RWPE2 (cell line): ENCODE results near the gene ZNF853.
"Not testable (repeated sequence)": the region's sequence is repeated elsewhere in the genome, so short reads cannot be mapped to it uniquely, and the experiment has no call there.

Experiments used
- ATAC-seq: fragments of 200-7000 bp; cut with Tn5 transposase; 3 replicates; pipeline ENCODE4 v1.9.1; 2021; ENCODE audit warnings: low read depth
- DNase-seq: peaks from one replicate; pipeline ENCODE4 v3.0.0-alpha.2; 2020; ENCODE audit warnings: low spot score
- H3K27ac ChIP-seq: fragments of 450-650 bp; 2 replicates; pipeline ENCODE4 v1.5.1; 2017; ENCODE audit warnings: mild to moderate bottlenecking; ENCODE audit not compliant: poor library complexity, severe bottlenecking
- H3K27me3 ChIP-seq: fragments of 250-450 bp; sonication (Bioruptor Pico); 2 replicates; pipeline ENCODE4 v1.5.1; 2021; ENCODE audit warnings: mild to moderate bottlenecking, moderate library complexity; ENCODE audit not compliant: insufficient read depth, poor library complexity, severe bottlenecking
- H3K36me3 ChIP-seq: fragments of 250-450 bp; sonication (Bioruptor Pico); 2 replicates; pipeline ENCODE4 v1.5.1; 2020; ENCODE audit warnings: low read depth, mild to moderate bottlenecking, moderate library complexity
- H3K4me1 ChIP-seq: fragments of 250-450 bp; sonication (Bioruptor Pico); 2 replicates; pipeline ENCODE4 v1.5.1; 2021; ENCODE audit warnings: mild to moderate bottlenecking, moderate library complexity; ENCODE audit not compliant: insufficient read depth, poor library complexity, severe bottlenecking
- H3K4me3 ChIP-seq: fragments of 250-450 bp; sonication (Bioruptor Pico); 2 replicates; pipeline ENCODE4 v1.5.1; 2021; ENCODE audit warnings: mild to moderate bottlenecking, moderate library complexity; ENCODE audit not compliant: severe bottlenecking
- H3K9me3 ChIP-seq: fragments of 250-450 bp; sonication (Bioruptor Pico); 2 replicates; pipeline ENCODE4 v1.5.1; 2021; ENCODE audit warnings: mild to moderate bottlenecking, moderate library complexity; ENCODE audit not compliant: severe bottlenecking
- TF ChIP-seq, protein P1 (sequence below): fragments of 450-650 bp; IDR thresholded peaks from one replicate; pipeline ENCODE4 v1.5.1; 2017; ENCODE audit warnings: mild to moderate bottlenecking, moderate library complexity; ENCODE audit not compliant: poor library complexity, severe bottlenecking

ZNF853 gene

GRCh38 chr7:6624246-6624611 is 8.8 kb downstream of the ZNF853 start:
- peaks cover 1% of the 10 kb centered on the region for H3K9me3 ChIP-seq
- H3K27me3 ChIP-seq = no peaks in the 10 kb centered on the region
- DNase-seq (no peak), ATAC-seq (no peak)
- H3K27ac ChIP-seq = no peak overlapping the region
- TF ChIP-seq, protein P1, sequence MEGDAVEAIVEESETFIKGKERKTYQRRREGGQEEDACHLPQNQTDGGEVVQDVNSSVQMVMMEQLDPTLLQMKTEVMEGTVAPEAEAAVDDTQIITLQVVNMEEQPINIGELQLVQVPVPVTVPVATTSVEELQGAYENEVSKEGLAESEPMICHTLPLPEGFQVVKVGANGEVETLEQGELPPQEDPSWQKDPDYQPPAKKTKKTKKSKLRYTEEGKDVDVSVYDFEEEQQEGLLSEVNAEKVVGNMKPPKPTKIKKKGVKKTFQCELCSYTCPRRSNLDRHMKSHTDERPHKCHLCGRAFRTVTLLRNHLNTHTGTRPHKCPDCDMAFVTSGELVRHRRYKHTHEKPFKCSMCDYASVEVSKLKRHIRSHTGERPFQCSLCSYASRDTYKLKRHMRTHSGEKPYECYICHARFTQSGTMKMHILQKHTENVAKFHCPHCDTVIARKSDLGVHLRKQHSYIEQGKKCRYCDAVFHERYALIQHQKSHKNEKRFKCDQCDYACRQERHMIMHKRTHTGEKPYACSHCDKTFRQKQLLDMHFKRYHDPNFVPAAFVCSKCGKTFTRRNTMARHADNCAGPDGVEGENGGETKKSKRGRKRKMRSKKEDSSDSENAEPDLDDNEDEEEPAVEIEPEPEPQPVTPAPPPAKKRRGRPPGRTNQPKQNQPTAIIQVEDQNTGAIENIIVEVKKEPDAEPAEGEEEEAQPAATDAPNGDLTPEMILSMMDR = no peak
- no peak overlapping the region for H3K4me3 ChIP-seq
- no peaks in the 10 kb centered on the region for H3K36me3 ChIP-seq
- no peaks in the 10 kb centered on the region for H3K4me1 ChIP-seq

- DNase-seq (no peak), ATAC-seq (peak; percentile 64)
- no peak overlapping the region for H3K4me3 ChIP-seq
- H3K4me1 ChIP-seq = no peaks in the 10 kb centered on the region
- H3K9me3 ChIP-seq = peaks cover 1% of the 10 kb centered on the region
- H3K27me3 ChIP-seq = no peaks in the 10 kb centered on the region
- H3K27ac ChIP-seq = no peak overlapping the region
- no peaks in the 10 kb centered on the region for H3K36me3 ChIP-seq
- TF ChIP-seq, protein P1 = no peak
Measured at GRCh38 chr7:6628045-6628444, 12.6 kb downstream of the ZNF853 start.

GRCh38 chr7:6630007-6630849 is 14.8 kb downstream of the ZNF853 start:
- Histone ChIP-seq H3K27me3 (no peaks in the 10 kb centered on the region), H3K36me3 (no peaks in the 10 kb centered on the region), H3K4me3 (no peak overlapping the region), H3K4me1 (no peaks in the 10 kb centered on the region), H3K27ac (no peak overlapping the region), H3K9me3 (peaks cover 1% of the 10 kb centered on the region)
- DNase-seq (no peak), ATAC-seq (no peak)
- TF ChIP-seq, protein P1 = no peak

DNA sequence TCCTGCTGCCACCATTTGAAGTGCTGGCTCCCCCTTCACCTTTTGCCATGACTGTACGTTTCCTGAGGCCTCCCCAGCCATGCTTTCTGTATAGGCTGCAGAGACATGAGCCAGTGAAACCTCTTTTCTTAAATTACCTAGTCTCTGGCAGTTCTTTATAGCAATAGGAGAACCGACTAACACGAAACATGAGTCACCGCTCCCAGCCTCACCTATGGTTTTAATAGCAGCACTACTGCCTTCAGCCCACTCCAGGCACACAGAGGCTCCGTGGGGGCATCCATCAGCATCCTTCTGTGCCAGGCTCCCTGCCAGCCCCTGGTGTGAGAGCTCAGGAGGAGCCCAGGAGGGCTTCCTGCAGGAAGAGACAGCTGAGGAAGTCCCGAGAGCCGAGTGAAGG is 16.2 kb downstream of the ZNF853 start:
- DNase-seq (peak; percentile 43), ATAC-seq (peak; percentile 60; the same call in 2 of the 3 replicates)
- H3K27ac ChIP-seq = no peak overlapping the region
- H3K4me3 ChIP-seq = no peak overlapping the region
- H3K9me3 ChIP-seq = peaks cover 1% of the 10 kb centered on the region
- H3K36me3 ChIP-seq = no peaks in the 10 kb centered on the region
- H3K4me1 ChIP-seq = no peaks in the 10 kb centered on the region
- H3K27me3 ChIP-seq = no peaks in the 10 kb centered on the region
- TF ChIP-seq, protein P1 = no peak

- H3K4me3 ChIP-seq = no peak overlapping the region
- H3K36me3 ChIP-seq = no peaks in the 10 kb centered on the region
- DNase-seq = no peak
- no peak overlapping the region for H3K27ac ChIP-seq
- no peak for ATAC-seq
- TF ChIP-seq, protein P1 = no peak
- no peaks in the 10 kb centered on the region for H3K9me3 ChIP-seq
- H3K27me3 ChIP-seq = no peaks in the 10 kb centered on the region
- no peaks in the 10 kb centered on the region for H3K4me1 ChIP-seq
Measured at GRCh38 chr7:6634021-6634420, 18.6 kb downstream of the ZNF853 start.

- not testable (repeated sequence) for ATAC-seq, H3K36me3 ChIP-seq, H3K4me3 ChIP-seq, H3K9me3 ChIP-seq, H3K27ac ChIP-seq, H3K27me3 ChIP-seq, DNase-seq, H3K4me1 ChIP-seq
Measured at GRCh38 chr7:6634971-6635370, 19.6 kb downstream of the ZNF853 start.
